ENCODE data around the gene CCDC171. TPM values are rescaled to one million over a fixed set of nuclear protein-coding genes. Genes with fewer than 3 reads are reported as not detected.
A peak's percentile ranks its signal among the peaks of the same experiment; 100 is the strongest.

The CCDC171 gene
- total RNA-seq, 1 donor from 2014 or later: 1.8 TPM

GRCh38 chr9:15999422-16000339, 446.8 kb downstream of the CCDC171 start:
- peaks cover 12% of the 10 kb centered on the region for H3K9me3 ChIP-seq (replicated peaks)
- intact Hi-C loops (cut with micrococcal nuclease): no loop called here
- TF ChIP-seq CTCF (IDR thresholded peaks at IDR 0.05; ENCODE audit: borderline replicate concordance): no peak
- H3K27me3 ChIP-seq (ENCODE audit: low read depth): no peaks in the 10 kb centered on the region
- no peaks in the 10 kb centered on the region for H3K36me3 ChIP-seq
- no peaks in the 10 kb centered on the region for H3K4me1 ChIP-seq
- H3K27ac ChIP-seq (replicated peaks): peak overlapping the region; percentile 33
- no peak for DNase-seq
- H3K4me3 ChIP-seq: no peak overlapping the region

- H3K27me3 ChIP-seq (ENCODE audit: low read depth): no peaks in the 10 kb centered on the region
- no peak overlapping the region for H3K27ac ChIP-seq (replicated peaks)
- H3K4me3 ChIP-seq: no peak overlapping the region
- intact Hi-C loops (cut with micrococcal nuclease): no loop called here
- DNase-seq: no peak
- no peak for TF ChIP-seq CTCF (IDR thresholded peaks at IDR 0.05; ENCODE audit: borderline replicate concordance)
- H3K36me3 ChIP-seq: no peaks in the 10 kb centered on the region
- peaks cover 7% of the 10 kb centered on the region for H3K9me3 ChIP-seq (replicated peaks)
- no peaks in the 10 kb centered on the region for H3K4me1 ChIP-seq
Measured at GRCh38 chr9:16000811-16001210, 448.0 kb downstream of the CCDC171 start.

GRCh38 chr9:16001856-16002255, 449.0 kb downstream of the CCDC171 start:
- H3K27me3 ChIP-seq (ENCODE audit: low read depth): no peaks in the 10 kb centered on the region
- no peaks in the 10 kb centered on the region for H3K4me1 ChIP-seq
- DNase-seq: no peak
- no peak overlapping the region for H3K27ac ChIP-seq (replicated peaks)
- H3K36me3 ChIP-seq: no peaks in the 10 kb centered on the region
- H3K4me3 ChIP-seq: no peak overlapping the region
- intact Hi-C loops (cut with micrococcal nuclease): no loop called here
- TF ChIP-seq CTCF (IDR thresholded peaks at IDR 0.05; ENCODE audit: borderline replicate concordance): no peak
- H3K9me3 ChIP-seq (replicated peaks): peaks cover 6% of the 10 kb centered on the region

GRCh38 chr9:16002816-16003215, 450.0 kb downstream of the CCDC171 start:
- Histone ChIP-seq H3K4me1 (no peaks in the 10 kb centered on the region), H3K9me3 (replicated peaks) (peaks cover 8% of the 10 kb centered on the region), H3K27ac (replicated peaks) (no peak overlapping the region), H3K36me3 (no peaks in the 10 kb centered on the region), H3K4me3 (no peak overlapping the region), H3K27me3 (ENCODE audit: low read depth) (no peaks in the 10 kb centered on the region)
- intact Hi-C loops (cut with micrococcal nuclease): no loop called here
- DNase-seq: no peak
- no peak for TF ChIP-seq CTCF (IDR thresholded peaks at IDR 0.05; ENCODE audit: borderline replicate concordance)

GRCh38 chr9:16003785-16004184, 450.9 kb downstream of the CCDC171 start:
- intact Hi-C loops (cut with micrococcal nuclease): no loop called here
- H3K9me3 ChIP-seq (replicated peaks): peaks cover 15% of the 10 kb centered on the region
- TF ChIP-seq CTCF (IDR thresholded peaks at IDR 0.05; ENCODE audit: borderline replicate concordance): no peak
- DNase-seq: no peak
- no peaks in the 10 kb centered on the region for H3K36me3 ChIP-seq
- no peaks in the 10 kb centered on the region for H3K4me1 ChIP-seq
- no peak overlapping the region for H3K27ac ChIP-seq (replicated peaks)
- H3K27me3 ChIP-seq (ENCODE audit: low read depth): no peaks in the 10 kb centered on the region
- no peak overlapping the region for H3K4me3 ChIP-seq
